NCI-H2107 treated with DMSO at 0.1 percent for 48 hours (cell line): ENCODE results near the gene ZEB1.
"Not testable (repeated sequence)": the region's sequence is repeated elsewhere in the genome, so short reads cannot be mapped to it uniquely, and the experiment has no call there.

Experiments used
- DNase-seq: peaks from one replicate; lab custom pipeline; 2025; ENCODE audit not compliant: unreplicated experiment; lab: John Stamatoyannopoulos, UW

The ZEB1 gene

DNA sequence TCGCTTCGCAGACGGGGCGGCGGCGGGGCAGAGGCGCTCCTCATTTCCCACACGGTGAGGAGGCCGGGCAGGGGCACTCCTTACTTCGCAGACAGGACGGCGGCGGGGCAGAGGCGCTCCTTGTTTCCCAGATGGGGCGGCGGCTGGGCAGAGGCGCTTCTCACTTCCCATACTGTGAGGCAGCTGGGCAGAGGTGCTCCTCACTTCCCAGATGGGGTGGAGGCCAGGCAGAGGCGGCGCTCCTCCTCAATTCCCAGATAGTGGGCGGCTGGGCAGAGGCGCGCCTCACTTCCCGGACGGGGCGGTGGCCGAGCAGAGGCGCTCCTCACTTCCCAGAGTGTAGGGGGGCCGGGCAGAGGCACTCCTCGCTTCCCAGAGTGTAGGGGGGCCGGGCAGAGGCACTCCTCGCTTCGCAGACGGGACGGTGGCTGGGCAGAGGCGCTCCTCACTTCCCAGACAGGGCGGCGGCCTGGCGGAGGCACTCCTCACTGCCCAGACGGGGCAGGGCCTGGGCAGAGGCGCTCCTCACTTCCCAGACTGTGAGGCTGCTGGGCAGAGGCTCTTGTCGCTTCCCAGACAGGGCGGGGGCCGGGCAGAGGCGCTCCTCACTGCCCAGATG is 43.1 kb downstream of the ZEB1 start:
- DNase-seq, result no peak

- not testable (repeated sequence) for DNase-seq
Measured at GRCh38 chr10:31363696-31364095, 44.7 kb downstream of the ZEB1 start.

- not testable (repeated sequence) for DNase-seq
Measured at GRCh38 chr10:31364238-31364637, 45.2 kb downstream of the ZEB1 start.

- no peak for DNase-seq
Measured at GRCh38 chr10:31366703-31367102, 47.7 kb downstream of the ZEB1 start.

GRCh38 chr10:31368724-31369123 is 49.7 kb downstream of the ZEB1 start:
- DNase-seq, result no peak

GRCh38 chr10:31372439-31372838 is 53.4 kb downstream of the ZEB1 start:
- no peak for DNase-seq

GRCh38 chr10:31374146-31374696 is 55.2 kb downstream of the ZEB1 start:
- no peak for DNase-seq

- DNase-seq, result no peak
Measured at GRCh38 chr10:31381171-31381570, 62.2 kb downstream of the ZEB1 start.

GRCh38 chr10:31381766-31382316 is 62.8 kb downstream of the ZEB1 start:
- DNase-seq, result no peak

DNA sequence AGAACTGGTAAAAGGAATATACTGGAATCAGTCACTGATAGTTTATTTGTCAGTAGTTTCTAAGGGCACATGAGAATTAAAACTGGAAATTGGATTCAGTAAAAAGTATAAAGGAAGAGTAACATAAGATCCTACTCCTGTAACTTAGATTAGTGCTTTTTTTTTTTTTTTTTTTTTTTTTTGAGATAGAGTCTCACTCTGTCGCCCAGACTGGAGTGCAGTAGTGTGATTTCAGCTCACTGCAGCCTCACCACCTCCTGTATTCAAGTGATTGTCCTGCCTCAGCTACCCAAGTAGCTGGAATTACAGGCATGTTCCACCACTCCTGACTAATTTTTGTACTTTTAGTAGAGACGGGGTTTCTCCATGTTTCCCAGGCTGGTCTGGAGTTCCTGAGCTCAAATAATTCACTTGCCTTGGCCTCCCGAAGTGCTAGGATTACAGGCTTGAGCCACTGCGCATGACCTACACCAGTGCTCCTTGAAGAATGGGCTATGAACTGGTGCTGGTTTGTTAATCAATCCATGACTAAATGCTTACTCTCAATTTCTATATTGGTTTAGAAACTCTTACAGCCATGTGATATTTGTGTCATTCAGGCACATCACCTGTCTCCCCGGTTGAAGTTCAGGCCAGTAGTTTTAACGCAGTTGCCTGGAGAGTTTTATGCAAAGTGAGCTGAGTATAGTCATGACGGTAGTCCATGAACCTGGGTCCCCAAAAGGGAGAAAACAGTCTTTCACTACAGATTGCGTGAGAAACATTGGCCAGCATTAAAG is 65.0 kb downstream of the ZEB1 start:
- DNase-seq, result no peak

DNA sequence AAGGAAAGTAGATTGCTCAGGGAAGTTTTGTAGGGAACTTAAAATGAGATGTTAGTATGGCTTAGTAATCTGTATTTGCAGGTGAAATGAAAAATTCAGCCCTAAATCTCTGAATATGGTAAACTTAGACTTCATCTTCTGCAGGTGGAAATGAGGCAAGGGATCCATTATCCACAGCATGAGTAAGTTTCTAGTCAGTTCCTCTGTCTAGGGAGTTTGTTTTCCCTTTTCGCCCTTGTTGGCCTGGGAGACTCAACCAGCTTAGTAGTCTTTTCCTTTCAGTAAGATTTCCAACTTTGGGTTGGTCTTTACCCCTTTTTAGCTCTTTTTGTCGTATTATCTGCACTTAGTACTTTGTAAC is 65.6 kb downstream of the ZEB1 start:
- no peak for DNase-seq

- no peak for DNase-seq
Measured at GRCh38 chr10:31390804-31391203, 71.8 kb downstream of the ZEB1 start.

GRCh38 chr10:31393844-31394243 is 74.8 kb downstream of the ZEB1 start:
- no peak for DNase-seq

DNA sequence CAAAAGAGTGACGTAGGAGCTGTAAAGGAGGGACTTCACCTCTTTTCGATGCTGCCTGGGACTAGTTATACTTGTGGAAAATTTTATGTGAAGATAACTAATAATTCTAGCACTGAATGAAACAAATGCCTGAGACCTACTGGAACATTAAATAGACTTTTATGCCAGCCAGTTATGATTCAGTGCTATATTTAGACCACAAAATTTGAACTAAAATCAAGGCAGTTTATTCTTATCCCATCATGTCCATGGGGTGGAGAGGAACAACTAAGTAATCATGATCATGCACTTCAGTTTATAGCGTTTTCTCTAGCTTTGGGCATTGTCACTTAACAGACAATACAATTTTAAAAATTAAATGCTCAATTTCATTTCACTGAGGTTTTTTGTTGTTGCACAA is 76.7 kb downstream of the ZEB1 start:
- DNase-seq, result no peak

DNA sequence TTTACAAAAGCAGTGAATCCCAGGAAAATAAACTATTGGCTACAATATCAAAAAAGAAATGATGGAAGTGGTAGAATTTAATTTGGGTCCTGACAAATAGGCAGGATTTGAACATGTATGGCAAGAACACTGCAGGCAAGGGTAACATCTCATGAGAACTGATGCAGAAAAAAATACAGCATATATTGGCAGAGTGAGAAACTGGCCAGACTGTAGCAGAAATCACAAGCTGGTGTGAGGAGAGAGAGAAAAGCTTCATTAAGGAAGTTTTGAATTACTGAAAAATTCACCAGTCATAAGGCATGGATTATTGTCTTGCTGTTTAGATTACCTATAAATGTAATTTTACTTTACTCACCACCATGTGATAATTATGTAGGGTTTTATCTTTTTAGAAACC is 77.4 kb downstream of the ZEB1 start:
- no peak for DNase-seq

DNA sequence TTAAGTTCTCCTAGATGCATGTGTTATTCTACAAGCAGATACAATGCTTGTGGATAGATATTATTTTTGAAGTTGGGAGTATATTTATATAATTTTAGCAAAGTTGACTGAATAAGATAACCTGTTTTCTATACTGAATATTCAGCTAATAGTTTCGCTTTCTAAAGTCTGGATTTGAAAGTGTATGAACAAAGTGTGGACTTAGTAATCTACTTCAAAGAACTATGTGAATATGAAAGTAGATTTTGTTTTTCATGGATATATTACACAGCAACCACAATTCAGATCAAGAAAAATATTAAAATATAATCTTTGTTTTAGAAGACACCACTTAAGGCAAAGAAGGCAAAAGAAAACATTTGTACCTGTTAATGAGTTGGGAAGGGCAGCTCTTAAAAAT is 78.8 kb downstream of the ZEB1 start:
- no peak for DNase-seq

- DNase-seq, result no peak
Measured at GRCh38 chr10:31399171-31399570, 80.2 kb downstream of the ZEB1 start.

DNA sequence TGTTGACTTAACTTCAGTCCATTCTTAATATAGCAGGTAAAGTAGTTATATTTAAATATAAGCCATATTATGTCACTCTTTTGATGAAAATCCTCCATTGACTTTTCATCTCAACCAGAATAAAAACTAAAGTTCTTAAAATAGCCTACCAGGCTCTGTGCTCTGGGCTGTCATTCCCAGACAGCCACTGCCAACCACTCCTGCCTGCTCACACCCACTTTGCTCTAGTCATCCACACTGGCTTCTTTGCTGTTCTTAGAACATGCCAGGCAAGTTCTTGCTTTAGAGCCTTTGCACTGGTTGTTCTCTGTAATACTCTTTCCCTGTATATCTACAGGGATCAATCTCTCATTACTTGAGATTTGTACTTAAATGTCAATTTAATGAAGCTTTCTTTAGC is 80.6 kb downstream of the ZEB1 start:
- DNase-seq, result peak; percentile 45

DNA sequence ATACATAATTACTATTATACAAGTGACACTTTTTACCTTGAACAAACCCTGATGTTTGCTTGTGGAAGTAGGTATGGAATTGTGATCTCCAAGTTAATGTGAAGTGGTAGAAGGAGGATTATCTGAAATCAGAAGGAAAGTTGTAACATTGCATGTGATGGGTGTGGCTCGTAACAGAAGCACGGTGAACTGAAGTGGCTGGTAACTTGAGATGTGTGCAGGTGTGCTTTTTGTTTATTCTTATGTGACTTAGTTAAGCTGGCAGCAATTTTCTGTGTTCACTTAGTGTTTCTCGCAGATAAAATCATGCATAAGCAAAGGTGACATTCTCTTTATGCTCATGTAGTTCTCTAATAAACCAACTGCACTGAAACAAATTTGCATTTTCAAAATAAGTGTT is 82.3 kb downstream of the ZEB1 start:
- DNase-seq, result peak; percentile 73

DNA sequence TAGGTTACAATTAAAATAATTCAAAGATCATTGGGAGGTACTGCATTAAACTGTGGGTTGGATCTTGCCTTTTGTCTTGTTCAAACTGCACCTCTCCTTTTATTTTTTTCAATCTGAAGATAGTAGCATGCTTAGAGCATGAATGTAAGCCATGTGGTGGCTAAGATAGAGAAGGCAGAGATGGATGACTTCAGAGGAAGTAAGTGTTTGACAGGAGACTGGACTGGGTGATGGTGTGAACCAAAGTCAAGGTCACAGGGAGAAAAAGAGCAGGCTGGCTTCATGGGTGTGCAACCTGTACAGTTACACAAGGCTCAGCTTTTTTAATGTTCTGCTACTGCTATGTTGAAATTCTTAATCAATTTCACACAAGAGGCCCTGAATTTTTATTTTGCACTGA is 85.6 kb downstream of the ZEB1 start:
- DNase-seq, result no peak

GRCh38 chr10:31405829-31406228 is 86.8 kb downstream of the ZEB1 start:
- DNase-seq, result not testable (repeated sequence)

DNA sequence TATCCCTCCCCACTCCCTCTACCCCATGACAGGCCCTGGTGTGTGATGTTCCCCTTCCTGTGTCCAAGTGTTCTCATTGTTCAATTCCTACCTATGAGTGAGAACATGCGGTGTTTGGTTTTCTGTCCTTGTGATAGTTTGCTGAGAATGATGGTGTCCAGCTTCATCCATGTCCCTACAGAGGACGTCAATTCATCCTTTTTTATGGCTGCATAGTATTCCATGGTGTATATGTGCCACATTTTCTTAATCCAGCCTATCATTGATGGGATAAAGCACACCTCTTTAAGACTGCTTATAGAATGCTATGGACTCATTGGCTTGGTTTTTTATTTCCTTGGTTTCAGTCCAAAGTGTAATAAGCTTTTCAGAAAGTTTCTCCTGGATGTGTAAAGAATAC is 93.4 kb downstream of the ZEB1 start:
- DNase-seq, result not testable (repeated sequence)
